HepG2 (cell line): ENCODE results near the gene LYZL2. TPM values are rescaled to one million over a fixed set of nuclear protein-coding genes. Genes with fewer than 3 reads are reported as not detected.
A peak's percentile ranks its signal among the peaks of the same experiment; 100 is the strongest.

Experiments used
- GATAD2A ChIP-seq: IDR thresholded peaks from 2 replicates; pipeline ENCODE4 v1.6.1; 2016
- HCFC1 ChIP-seq: fragments of 150-350 bp; IDR thresholded peaks from 2 replicates; pipeline ENCODE4 v1.6.1; 2014; ENCODE audit warnings: low read depth, low read length
- HMG20A ChIP-seq: IDR thresholded peaks from 2 replicates; pipeline ENCODE4 v1.6.1; 2016; ENCODE audit warnings: borderline replicate concordance
- MXI1 ChIP-seq: IDR thresholded peaks from 3 replicates; pipeline ENCODE4 v1.6.1; 2012; ENCODE audit warnings: low read depth, low read length, inconsistent platforms, borderline replicate concordance
- RBM39 ChIP-seq: fragments of 200-400 bp; formaldehyde crosslinking; IDR thresholded peaks from one replicate; pipeline ENCODE4 v1.6.1; 2018; ENCODE audit warnings: antibody characterized with exemption, mild to moderate bottlenecking, low read depth, low read length; ENCODE audit not compliant: poor library complexity, severe bottlenecking
- SATB2 ChIP-seq: sonication (generic); formaldehyde crosslinking; IDR thresholded peaks from 2 replicates; pipeline ENCODE4 v1.5.0; 2020; ENCODE audit warnings: missing genetic modification reagents
- SETDB1 ChIP-seq: sonication (generic); formaldehyde crosslinking; IDR thresholded peaks from 2 replicates; pipeline ENCODE4 v1.5.1; 2020; ENCODE audit warnings: missing genetic modification reagents, mild to moderate bottlenecking, borderline replicate concordance
- SP1 ChIP-seq, 2 experiments: fragments of 450-650 bp in 1 of 2; sonication (generic) in 1 of 2; formaldehyde crosslinking in 1 of 2; IDR thresholded peaks; 2 replicates each; pipeline versions ENCODE4 v1.4.0 to v1.6.1; 2016 to 2020; ENCODE audit warnings: missing genetic modification reagents in 1 of 2
- SPEN ChIP-seq: sonication (generic); formaldehyde crosslinking; IDR thresholded peaks from 2 replicates; pipeline ENCODE4 v1.5.1; 2020; ENCODE audit warnings: low read depth, mild to moderate bottlenecking, missing genetic modification reagents
- SRF ChIP-seq: IDR thresholded peaks from 2 replicates; pipeline ENCODE4 v1.6.1; 2011; ENCODE audit warnings: mild to moderate bottlenecking, low read depth, low read length, moderate library complexity
- TARDBP ChIP-seq: sonication (generic); formaldehyde crosslinking; IDR thresholded peaks from 2 replicates; pipeline ENCODE4 v1.8.0; 2022; ENCODE audit warnings: mild to moderate bottlenecking, missing genetic modification reagents
- ZC3H13 ChIP-seq: sonication (generic); formaldehyde crosslinking; IDR thresholded peaks from 2 replicates; pipeline ENCODE4 v1.8.1; 2023; ENCODE audit warnings: mild to moderate bottlenecking, missing genetic modification reagents, moderate library complexity
- ZNF101 ChIP-seq: sonication (generic); formaldehyde crosslinking; IDR thresholded peaks from 2 replicates; pipeline ENCODE4 v1.4.0; 2020; ENCODE audit warnings: mild to moderate bottlenecking, low read depth, missing genetic modification reagents, borderline replicate concordance
- ZNF143 ChIP-seq: sonication (generic); formaldehyde crosslinking; IDR thresholded peaks from 2 replicates; pipeline ENCODE4 v1.4.0; 2020; ENCODE audit warnings: missing genetic modification reagents
- ZNF180 ChIP-seq: sonication (generic); formaldehyde crosslinking; IDR thresholded peaks from 2 replicates; pipeline ENCODE4 v1.4.0; 2020; ENCODE audit warnings: low read depth, missing genetic modification reagents, borderline replicate concordance
- ZNF343 ChIP-seq: sonication (generic); formaldehyde crosslinking; IDR thresholded peaks from 2 replicates; pipeline ENCODE4 v1.4.0; 2020; ENCODE audit warnings: mild to moderate bottlenecking, missing genetic modification reagents
- ZNF382 ChIP-seq: sonication (generic); formaldehyde crosslinking; IDR thresholded peaks from 2 replicates; pipeline ENCODE4 v1.5.0; 2020; ENCODE audit warnings: missing genetic modification reagents, mild to moderate bottlenecking, borderline replicate concordance
- ZNF687 ChIP-seq: sonication (generic); formaldehyde crosslinking; IDR thresholded peaks from 2 replicates; pipeline ENCODE4 v1.5.1; 2020; ENCODE audit warnings: mild to moderate bottlenecking, missing genetic modification reagents, moderate library complexity
- ZSCAN9 ChIP-seq: IDR thresholded peaks from 2 replicates; pipeline ENCODE4 v1.6.1; 2016; ENCODE audit warnings: borderline replicate concordance
- polyA plus RNA-seq, 8 experiments: library from polyadenylated mRNA; depleted of rRNA in 3 of 8; stranded (reverse) in 7 of 8; unstranded in 1 of 8; fragments of >200 nt; fragmentation: Illumina TruSeq in 4 of 8; extraction: Trizol in 4 of 8; gene quantifications; 2 replicates each; pipeline versions ENCODE4 v1.2.1 to v1.2.3, GENCODE V29; 2011 to 2016; ENCODE audit warnings: low read depth in 4 of 8, missing spikeins in 1 of 8, mixed read lengths in 1 of 8; ENCODE audit not compliant: insufficient read depth in 1 of 8
- total RNA-seq, 5 experiments: library from RNA; depleted of rRNA; stranded (reverse); fragments of >200 nt; fragmentation: Illumina TruSeq; extraction: Trizol; gene quantifications; 2 replicates each; pipeline ENCODE4 v1.2.3, GENCODE V29; 2016; ENCODE audit warnings: low read depth in 1 of 5
- TF ChIP-seq, protein P1 (sequence below): IDR thresholded peaks from 2 replicates; pipeline ENCODE4 v1.6.1; 2012; ENCODE audit warnings: low read depth, low read length, improper control_type of control experiment
- TF ChIP-seq, protein P2 (sequence below), 2 experiments: IDR thresholded peaks; 2 replicates each; pipeline ENCODE4 v1.6.1; 2011 to 2012; ENCODE audit warnings: low read length in 2 of 2, borderline replicate concordance in 1 of 2, low read depth in 1 of 2, mild to moderate bottlenecking in 1 of 2, moderate library complexity in 1 of 2

The LYZL2 gene
- total and polyA plus RNA-seq, 2 of the 13 experiments (the other 11 are each of a cell fraction or from before 2014, with no cell fraction given), result 0.20 to 0.63 TPM

DNA sequence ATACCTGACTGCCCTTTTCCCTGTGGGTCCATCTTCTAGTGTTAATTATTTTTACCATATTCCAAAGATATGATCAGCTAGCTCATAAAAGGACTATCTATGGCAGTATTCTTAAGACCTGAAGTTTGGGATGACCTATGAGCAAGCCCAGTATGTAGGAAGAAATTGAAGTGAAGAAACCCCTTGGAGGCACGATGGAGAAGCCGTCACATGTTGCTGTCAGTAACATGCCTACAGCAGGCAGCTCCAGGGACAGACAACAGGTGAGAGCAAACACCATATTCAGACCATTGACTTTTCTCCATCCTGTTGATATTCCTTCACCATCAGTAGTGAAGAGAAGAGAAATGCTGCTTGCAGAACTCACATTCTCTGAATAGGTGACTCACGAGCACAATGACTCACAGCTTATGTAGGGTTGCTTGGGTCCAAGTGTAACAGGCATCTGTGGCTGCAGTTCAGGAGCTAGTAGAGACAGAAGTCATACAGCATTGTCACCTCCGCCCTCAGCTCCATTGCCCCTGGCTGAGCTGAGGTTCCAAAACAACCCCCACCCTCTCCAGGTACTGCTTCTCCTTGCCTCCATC, 8.4 kb upstream of the LYZL2 start (continued):
- TF ChIP-seq, protein P1, sequence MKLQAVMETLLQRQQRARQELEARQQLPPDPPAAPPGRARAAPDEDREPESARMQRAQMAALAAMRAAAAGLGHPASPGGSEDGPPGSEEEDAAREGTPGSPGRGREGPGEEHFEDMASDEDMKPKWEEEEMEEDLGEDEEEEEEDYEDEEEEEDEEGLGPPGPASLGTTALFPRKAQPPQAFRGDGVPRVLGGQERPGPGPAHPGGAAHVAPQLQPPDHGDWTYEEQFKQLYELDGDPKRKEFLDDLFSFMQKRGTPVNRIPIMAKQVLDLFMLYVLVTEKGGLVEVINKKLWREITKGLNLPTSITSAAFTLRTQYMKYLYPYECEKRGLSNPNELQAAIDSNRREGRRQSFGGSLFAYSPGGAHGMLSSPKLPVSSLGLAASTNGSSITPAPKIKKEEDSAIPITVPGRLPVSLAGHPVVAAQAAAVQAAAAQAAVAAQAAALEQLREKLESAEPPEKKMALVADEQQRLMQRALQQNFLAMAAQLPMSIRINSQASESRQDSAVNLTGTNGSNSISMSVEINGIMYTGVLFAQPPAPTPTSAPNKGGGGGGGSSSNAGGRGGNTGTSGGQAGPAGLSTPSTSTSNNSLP, result peak; percentile 48
- TF ChIP-seq ZNF143 (no peak), SP1 (IDR thresholded peaks at IDR 0.05) (no peak), SP1 (CRISPR knock-in tag; IDR thresholded peaks at IDR 0.05) (no peak), ZSCAN9 (CRISPR knock-in tag) (no peak), SRF (no peak), RBM39 (no peak), ZC3H13 (CRISPR knock-in tag) (no peak), ZNF101 (CRISPR knock-in tag) (no peak), SETDB1 (no peak), ZNF180 (no peak), SATB2 (CRISPR knock-in tag) (no peak), MXI1 (no peak), HCFC1 (no peak), SPEN (CRISPR knock-in tag) (no peak), TARDBP (CRISPR knock-in tag) (no peak), ZNF687 (no peak), ZNF382 (CRISPR knock-in tag) (no peak), HMG20A (CRISPR knock-in tag) (no peak), ZNF343 (CRISPR knock-in tag) (no peak), GATAD2A (CRISPR knock-in tag) (0 out of 2 replicates have a peak, but pooled peaks have one; percentile 41)
- TF ChIP-seq, protein P2, sequence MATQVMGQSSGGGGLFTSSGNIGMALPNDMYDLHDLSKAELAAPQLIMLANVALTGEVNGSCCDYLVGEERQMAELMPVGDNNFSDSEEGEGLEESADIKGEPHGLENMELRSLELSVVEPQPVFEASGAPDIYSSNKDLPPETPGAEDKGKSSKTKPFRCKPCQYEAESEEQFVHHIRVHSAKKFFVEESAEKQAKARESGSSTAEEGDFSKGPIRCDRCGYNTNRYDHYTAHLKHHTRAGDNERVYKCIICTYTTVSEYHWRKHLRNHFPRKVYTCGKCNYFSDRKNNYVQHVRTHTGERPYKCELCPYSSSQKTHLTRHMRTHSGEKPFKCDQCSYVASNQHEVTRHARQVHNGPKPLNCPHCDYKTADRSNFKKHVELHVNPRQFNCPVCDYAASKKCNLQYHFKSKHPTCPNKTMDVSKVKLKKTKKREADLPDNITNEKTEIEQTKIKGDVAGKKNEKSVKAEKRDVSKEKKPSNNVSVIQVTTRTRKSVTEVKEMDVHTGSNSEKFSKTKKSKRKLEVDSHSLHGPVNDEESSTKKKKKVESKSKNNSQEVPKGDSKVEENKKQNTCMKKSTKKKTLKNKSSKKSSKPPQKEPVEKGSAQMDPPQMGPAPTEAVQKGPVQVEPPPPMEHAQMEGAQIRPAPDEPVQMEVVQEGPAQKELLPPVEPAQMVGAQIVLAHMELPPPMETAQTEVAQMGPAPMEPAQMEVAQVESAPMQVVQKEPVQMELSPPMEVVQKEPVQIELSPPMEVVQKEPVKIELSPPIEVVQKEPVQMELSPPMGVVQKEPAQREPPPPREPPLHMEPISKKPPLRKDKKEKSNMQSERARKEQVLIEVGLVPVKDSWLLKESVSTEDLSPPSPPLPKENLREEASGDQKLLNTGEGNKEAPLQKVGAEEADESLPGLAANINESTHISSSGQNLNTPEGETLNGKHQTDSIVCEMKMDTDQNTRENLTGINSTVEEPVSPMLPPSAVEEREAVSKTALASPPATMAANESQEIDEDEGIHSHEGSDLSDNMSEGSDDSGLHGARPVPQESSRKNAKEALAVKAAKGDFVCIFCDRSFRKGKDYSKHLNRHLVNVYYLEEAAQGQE (IDR thresholded peaks at IDR 0.05; ENCODE audit: borderline replicate concordance in 1 of 2, low read depth in 1 of 2, low read length in 2 of 2), result no peak
- TF ChIP-seq, all 625 proteins: peak for 23
